GM10266 (cell line): ENCODE results near the gene CTDSPL.

Source experiments
- DNase-seq: peaks from one replicate; pipeline ENCODE4 v3.0.0; 2012; ENCODE audit errors: extremely low spot score
- CTCF ChIP-seq: IDR thresholded peaks from 2 replicates; pipeline ENCODE4 v1.5.1; 2012; ENCODE audit warnings: mild to moderate bottlenecking, low read depth; ENCODE audit not compliant: control insufficient read depth, insufficient read depth; ENCODE audit errors: missing control alignments

Gene CTDSPL

GRCh38 chr3:37923569-37924040 is 61.9 kb downstream of the CTDSPL start:
- DNase-seq = no peak
- no peak for TF ChIP-seq CTCF

GRCh38 chr3:37924453-37924852 is 62.8 kb downstream of the CTDSPL start:
- TF ChIP-seq CTCF = no peak
- no peak for DNase-seq

- TF ChIP-seq CTCF = no peak
- DNase-seq = no peak
Observed at GRCh38 chr3:37925157-37925556, 63.5 kb downstream of the CTDSPL start.

GRCh38 chr3:37926611-37927010 is 64.9 kb downstream of the CTDSPL start:
- no peak for TF ChIP-seq CTCF
- no peak for DNase-seq

GRCh38 chr3:37930495-37930894 is 68.8 kb downstream of the CTDSPL start:
- TF ChIP-seq CTCF = no peak
- DNase-seq = no peak

- no peak for DNase-seq
- TF ChIP-seq CTCF = no peak
Observed at GRCh38 chr3:37932505-37932904, 70.8 kb downstream of the CTDSPL start.

- DNase-seq = no peak
- no peak for TF ChIP-seq CTCF
Observed at GRCh38 chr3:37934631-37935289, 73.1 kb downstream of the CTDSPL start.
